ENCODE measurements around the gene HCN1.

DNA sequence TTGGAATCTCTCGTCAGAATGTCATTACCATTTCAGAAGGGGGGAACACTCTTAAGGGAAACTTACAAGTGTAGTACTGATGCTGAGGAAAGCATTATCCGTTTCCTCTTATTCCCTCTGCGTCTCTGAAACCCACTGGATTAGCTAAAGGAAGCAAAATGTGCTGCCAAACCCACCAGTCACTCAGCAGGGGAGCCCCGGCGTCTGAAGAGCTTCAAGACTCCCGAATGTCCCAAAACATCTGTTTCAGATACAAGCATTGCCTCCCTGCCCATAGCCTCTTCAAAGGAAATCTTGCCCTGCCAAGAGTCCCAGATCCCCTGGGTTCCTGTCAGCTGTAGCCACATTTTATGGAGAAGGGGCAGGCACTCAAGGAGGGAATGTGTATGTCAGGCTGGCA is 1.0 kb upstream of the HCN1 start:
- TF ChIP-seq, protein P1, sequence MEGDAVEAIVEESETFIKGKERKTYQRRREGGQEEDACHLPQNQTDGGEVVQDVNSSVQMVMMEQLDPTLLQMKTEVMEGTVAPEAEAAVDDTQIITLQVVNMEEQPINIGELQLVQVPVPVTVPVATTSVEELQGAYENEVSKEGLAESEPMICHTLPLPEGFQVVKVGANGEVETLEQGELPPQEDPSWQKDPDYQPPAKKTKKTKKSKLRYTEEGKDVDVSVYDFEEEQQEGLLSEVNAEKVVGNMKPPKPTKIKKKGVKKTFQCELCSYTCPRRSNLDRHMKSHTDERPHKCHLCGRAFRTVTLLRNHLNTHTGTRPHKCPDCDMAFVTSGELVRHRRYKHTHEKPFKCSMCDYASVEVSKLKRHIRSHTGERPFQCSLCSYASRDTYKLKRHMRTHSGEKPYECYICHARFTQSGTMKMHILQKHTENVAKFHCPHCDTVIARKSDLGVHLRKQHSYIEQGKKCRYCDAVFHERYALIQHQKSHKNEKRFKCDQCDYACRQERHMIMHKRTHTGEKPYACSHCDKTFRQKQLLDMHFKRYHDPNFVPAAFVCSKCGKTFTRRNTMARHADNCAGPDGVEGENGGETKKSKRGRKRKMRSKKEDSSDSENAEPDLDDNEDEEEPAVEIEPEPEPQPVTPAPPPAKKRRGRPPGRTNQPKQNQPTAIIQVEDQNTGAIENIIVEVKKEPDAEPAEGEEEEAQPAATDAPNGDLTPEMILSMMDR (IDR thresholded peaks at IDR 0.05), result no peak
- no peak for TF ChIP-seq POLR2A (IDR thresholded peaks at IDR 0.05)
